ENCODE measurements around the gene MAP3K4. TPM values are rescaled to one million over a fixed set of nuclear protein-coding genes. Genes with fewer than 3 reads are reported as not detected.

The MAP3K4 gene
- total RNA-seq, 2 donors from 2014 or later: 32.1 to 42.2 TPM

GRCh38 chr6:160959726-160960435 lies 31.7 kb upstream of the MAP3K4 start:
- Histone ChIP-seq H3K36me3 (no peaks in the 10 kb centered on the region), H3K27ac (no peak overlapping the region), H3K27me3 (no peaks in the 10 kb centered on the region), H3K4me1 (no peaks in the 10 kb centered on the region), H3K9me3 (no peaks in the 10 kb centered on the region), H3K4me3 (no peak overlapping the region), H3K9ac (ENCODE audit: low read depth in 2 of 2, low read length in 2 of 2) (no peak overlapping the region)
- intact Hi-C loops (cut with DNase I): no loop called here
- no peak for TF ChIP-seq CTCF (IDR thresholded peaks at IDR 0.05)
- DNase-seq: no peak

- Histone ChIP-seq H3K27me3 (no peaks in the 10 kb centered on the region), H3K4me3 (no peak overlapping the region), H3K9ac (ENCODE audit: low read depth in 2 of 2, low read length in 2 of 2) (no peak overlapping the region), H3K36me3 (no peaks in the 10 kb centered on the region), H3K27ac (no peak overlapping the region), H3K9me3 (no peaks in the 10 kb centered on the region), H3K4me1 (no peaks in the 10 kb centered on the region)
- no peak for DNase-seq
- intact Hi-C loops (cut with DNase I): no loop called here
- no peak for TF ChIP-seq CTCF (IDR thresholded peaks at IDR 0.05)
Measured at GRCh38 chr6:160960839-160961238, 30.7 kb upstream of the MAP3K4 start.

GRCh38 chr6:160962835-160963623 lies 28.5 kb upstream of the MAP3K4 start:
- Histone ChIP-seq H3K27ac (no peak overlapping the region), H3K4me1 (no peaks in the 10 kb centered on the region), H3K9me3 (no peaks in the 10 kb centered on the region), H3K4me3 (no peak overlapping the region), H3K36me3 (no peaks in the 10 kb centered on the region), H3K9ac (ENCODE audit: low read depth in 2 of 2, low read length in 2 of 2) (no peak overlapping the region), H3K27me3 (no peaks in the 10 kb centered on the region)
- TF ChIP-seq CTCF (IDR thresholded peaks at IDR 0.05): no peak
- intact Hi-C loops (cut with DNase I): no loop called here
- no peak for DNase-seq

DNA sequence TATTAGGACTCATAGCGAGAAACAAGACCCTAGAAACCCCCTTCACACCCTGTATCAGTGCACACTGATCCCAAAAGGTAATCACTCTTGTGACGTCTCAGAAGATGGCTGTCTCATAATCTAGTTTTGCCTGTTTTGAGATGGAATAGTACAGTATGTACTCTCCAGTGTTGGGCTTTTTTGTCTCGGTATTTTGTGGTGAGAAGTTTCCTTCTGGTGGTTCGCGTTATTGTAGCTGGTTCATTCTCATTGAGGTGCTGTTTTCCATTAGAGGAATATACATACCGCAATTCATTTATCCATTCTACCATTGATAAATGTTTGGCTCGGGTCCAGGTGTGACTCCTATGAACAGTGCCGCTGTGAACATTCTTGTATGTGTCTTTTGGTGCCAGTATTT lies 27.9 kb upstream of the MAP3K4 start:
- Histone ChIP-seq H3K36me3 (no peaks in the 10 kb centered on the region), H3K27ac (no peak overlapping the region), H3K9me3 (no peaks in the 10 kb centered on the region), H3K9ac (ENCODE audit: low read depth in 2 of 2, low read length in 2 of 2) (no peak overlapping the region), H3K4me1 (no peaks in the 10 kb centered on the region), H3K27me3 (no peaks in the 10 kb centered on the region), H3K4me3 (no peak overlapping the region)
- intact Hi-C loops (cut with DNase I): no loop called here
- no peak for DNase-seq
- TF ChIP-seq CTCF (IDR thresholded peaks at IDR 0.05): no peak

GRCh38 chr6:160965893-160966292 lies 25.7 kb upstream of the MAP3K4 start:
- Histone ChIP-seq H3K36me3 (no peaks in the 10 kb centered on the region), H3K9me3 (no peaks in the 10 kb centered on the region), H3K4me1 (no peaks in the 10 kb centered on the region), H3K27me3 (no peaks in the 10 kb centered on the region), H3K4me3 (no peak overlapping the region), H3K27ac (no peak overlapping the region), H3K9ac (ENCODE audit: low read depth in 2 of 2, low read length in 2 of 2) (no peak overlapping the region)
- intact Hi-C loops (cut with DNase I): no loop called here
- no peak for DNase-seq
- no peak for TF ChIP-seq CTCF (IDR thresholded peaks at IDR 0.05)

Measured in colonic mucosa (tissue), 4 donors.